Measurements from ENCODE around the gene PARVB.

DNA sequence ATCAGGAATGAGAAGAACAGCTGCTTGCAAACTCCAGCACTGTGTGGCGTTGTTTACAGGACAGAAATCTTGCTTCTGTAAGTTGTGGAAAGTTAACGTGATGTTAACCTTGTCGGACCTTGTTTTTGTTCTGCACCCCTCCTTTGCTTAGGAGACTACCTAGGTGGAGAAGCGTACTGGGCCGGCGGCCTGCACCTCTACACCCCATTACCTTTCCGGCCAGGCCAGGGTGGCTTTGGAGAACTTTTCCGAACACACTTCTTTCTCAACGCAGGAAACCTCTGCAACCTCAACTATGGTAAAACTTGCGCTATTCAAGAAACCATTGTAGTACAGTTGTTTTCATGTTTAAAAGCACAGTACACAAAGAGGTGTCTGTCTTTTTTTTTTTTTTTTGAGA is 35.1 kb upstream of the PARVB start:
- TF ChIP-seq, protein P1, sequence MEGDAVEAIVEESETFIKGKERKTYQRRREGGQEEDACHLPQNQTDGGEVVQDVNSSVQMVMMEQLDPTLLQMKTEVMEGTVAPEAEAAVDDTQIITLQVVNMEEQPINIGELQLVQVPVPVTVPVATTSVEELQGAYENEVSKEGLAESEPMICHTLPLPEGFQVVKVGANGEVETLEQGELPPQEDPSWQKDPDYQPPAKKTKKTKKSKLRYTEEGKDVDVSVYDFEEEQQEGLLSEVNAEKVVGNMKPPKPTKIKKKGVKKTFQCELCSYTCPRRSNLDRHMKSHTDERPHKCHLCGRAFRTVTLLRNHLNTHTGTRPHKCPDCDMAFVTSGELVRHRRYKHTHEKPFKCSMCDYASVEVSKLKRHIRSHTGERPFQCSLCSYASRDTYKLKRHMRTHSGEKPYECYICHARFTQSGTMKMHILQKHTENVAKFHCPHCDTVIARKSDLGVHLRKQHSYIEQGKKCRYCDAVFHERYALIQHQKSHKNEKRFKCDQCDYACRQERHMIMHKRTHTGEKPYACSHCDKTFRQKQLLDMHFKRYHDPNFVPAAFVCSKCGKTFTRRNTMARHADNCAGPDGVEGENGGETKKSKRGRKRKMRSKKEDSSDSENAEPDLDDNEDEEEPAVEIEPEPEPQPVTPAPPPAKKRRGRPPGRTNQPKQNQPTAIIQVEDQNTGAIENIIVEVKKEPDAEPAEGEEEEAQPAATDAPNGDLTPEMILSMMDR (IDR thresholded peaks at IDR 0.05): no peak
- no peak for TF ChIP-seq POLR2A (IDR thresholded peaks at IDR 0.05)
